ENCODE results near the gene PEX13. TPM values are rescaled to one million over a fixed set of nuclear protein-coding genes. Genes with fewer than 3 reads are reported as not detected.

PEX13 gene
- total RNA-seq, 4 donors from 2014 or later: 26.3 to 48.5 (median 42.1) TPM

- no peaks in the 10 kb centered on the region for H3K9me3 ChIP-seq
- H3K36me3 ChIP-seq: peaks cover 0 to 34% of the 10 kb centered on the region in 2 donors
- no peak overlapping the region for H3K27ac ChIP-seq
- no peak overlapping the region for H3K4me3 ChIP-seq
- H3K4me1 ChIP-seq: peaks cover 0 to 6% (median 0%) of the 10 kb centered on the region in 3 donors
- no peaks in the 10 kb centered on the region for H3K27me3 ChIP-seq
- TF ChIP-seq POLR2AphosphoS5 (IDR thresholded peaks at IDR 0.05): no peak
- TF ChIP-seq POLR2A (IDR thresholded peaks at IDR 0.05): no peak
- TF ChIP-seq CTCF (IDR thresholded peaks at IDR 0.05): no peak
- TF ChIP-seq EP300 (IDR thresholded peaks at IDR 0.05): no peak
- ATAC-seq: no peak
Measured at GRCh38 chr2:61057562-61057961, 40.0 kb downstream of the PEX13 start.

GRCh38 chr2:61059382-61059781 lies 41.9 kb downstream of the PEX13 start:
- no peak overlapping the region for H3K27ac ChIP-seq
- H3K9me3 ChIP-seq: no peaks in the 10 kb centered on the region
- no peak overlapping the region for H3K4me3 ChIP-seq
- no peak for ATAC-seq
- no peak for TF ChIP-seq CTCF (IDR thresholded peaks at IDR 0.05)
- no peak for TF ChIP-seq POLR2A (IDR thresholded peaks at IDR 0.05)
- TF ChIP-seq POLR2AphosphoS5 (IDR thresholded peaks at IDR 0.05): no peak
- no peak for TF ChIP-seq EP300 (IDR thresholded peaks at IDR 0.05)
- no peaks in the 10 kb centered on the region for H3K27me3 ChIP-seq
- peaks cover 0 to 19% of the 10 kb centered on the region in 2 donors for H3K36me3 ChIP-seq
- H3K4me1 ChIP-seq: peaks cover 0 to 6% (median 0%) of the 10 kb centered on the region in 3 donors

GRCh38 chr2:61065714-61066709 lies 48.5 kb downstream of the PEX13 start, which contains the start of gene SANBR:
Gene SANBR (plus strand): TSS chr2:61065871. CDS start chr2:61070351, 4,480 bp downstream.
- ATAC-seq: peak; percentile 99
- Histone ChIP-seq H3K36me3 (peaks cover 0 to 8% of the 10 kb centered on the region in 2 donors), H3K4me1 (peaks cover 0 to 12% (median 0%) of the 10 kb centered on the region in 3 donors), H3K27me3 (no peaks in the 10 kb centered on the region), H3K27ac (peak within 1 kb of the TSS; percentile 68 to 87 (median 87)), H3K4me3 (peak within 1 kb of the TSS; percentile 93 to 94), H3K9me3 (no peaks in the 10 kb centered on the region)
- 0 to 2% methylated on average over 2 to 5 of the region's 112 CpGs for WGBS, 2 donors (ENCODE audit: low coverage in 1 of 2)
- TF ChIP-seq CTCF (IDR thresholded peaks at IDR 0.05): peak in 1 of 4 experiments; percentile 15
- TF ChIP-seq POLR2A (IDR thresholded peaks at IDR 0.05): peak in 1 of 2 donors; percentile 34
- TF ChIP-seq EP300 (IDR thresholded peaks at IDR 0.05): no peak
- TF ChIP-seq POLR2AphosphoS5 (IDR thresholded peaks at IDR 0.05): peak; percentile 53

- no peaks in the 10 kb centered on the region for H3K9me3 ChIP-seq
- no peaks in the 10 kb centered on the region for H3K4me1 ChIP-seq
- H3K27ac ChIP-seq: no peak overlapping the region
- H3K4me3 ChIP-seq: no peak overlapping the region
- no peak for TF ChIP-seq CTCF (IDR thresholded peaks at IDR 0.05)
- TF ChIP-seq POLR2A (IDR thresholded peaks at IDR 0.05): no peak
- TF ChIP-seq POLR2AphosphoS5 (IDR thresholded peaks at IDR 0.05): no peak
- no peak for TF ChIP-seq EP300 (IDR thresholded peaks at IDR 0.05)
- H3K27me3 ChIP-seq: no peaks in the 10 kb centered on the region
- peaks cover 0 to 62% of the 10 kb centered on the region in 2 donors for H3K36me3 ChIP-seq
- WGBS, 2 donors (ENCODE audit: low coverage in 1 of 2): 100% methylated on average over 1 of the region's 1 CpG
- no peak for ATAC-seq
Measured at GRCh38 chr2:61074100-61074499, 56.6 kb downstream of the PEX13 start.

Measured in gastroesophageal sphincter (tissue), 4 donors.